Epithelial cell of proximal tubule (primary cell): ENCODE measurements around the gene PTCD2. TPM values are rescaled to one million over a fixed set of nuclear protein-coding genes. Genes with fewer than 3 reads are reported as not detected.
A peak's percentile ranks its signal among the peaks of the same experiment; 100 is the strongest.

Source experiments
- DNase-seq: peaks from one replicate; pipeline ENCODE4 v3.0.0-alpha.2; 2011; ENCODE audit warnings: low read depth
- H3K4me3 ChIP-seq: 2 replicates; pipeline ENCODE4 v1.5.1; 2011; ENCODE audit warnings: low read depth, mild to moderate bottlenecking, low read length
- total RNA-seq: library from RNA; depleted of rRNA; stranded (reverse); fragments of >200 nt; gene quantifications from 2 replicates; pipeline ENCODE4 v1.2.3, GENCODE V29; 2015
- TF ChIP-seq, protein P1 (sequence below): conservative IDR thresholded peaks from 2 replicates; pipeline ENCODE4 v1.5.1; 2012; ENCODE audit warnings: low read depth, mild to moderate bottlenecking, low read length

The PTCD2 gene
- total RNA-seq, 1 donor from 2014 or later = 6.6 TPM

DNA sequence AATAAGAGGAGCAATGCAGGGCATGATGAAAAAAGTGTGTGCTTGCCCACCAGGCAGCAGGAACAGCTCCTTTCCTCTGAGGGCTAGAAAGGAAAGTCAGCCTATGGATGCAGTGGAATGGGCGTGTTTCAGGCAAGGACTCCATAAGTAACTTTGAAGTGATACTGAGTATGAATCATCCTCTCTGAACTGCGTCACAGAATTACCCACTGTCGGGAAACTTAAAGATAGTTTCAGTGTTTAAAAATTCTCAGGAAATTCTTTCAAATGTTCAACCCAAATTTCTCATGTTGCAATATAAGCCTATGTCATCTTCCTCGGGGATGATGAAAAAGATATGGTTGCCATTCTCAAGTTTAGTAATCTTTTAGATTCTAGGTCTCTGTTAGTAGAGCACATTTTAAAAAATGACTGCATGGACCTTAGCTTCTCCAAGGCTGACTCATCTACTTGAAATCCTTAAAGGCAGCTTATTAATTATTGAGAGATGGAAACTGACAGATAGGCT, 27.7 kb downstream of the PTCD2 start:
- TF ChIP-seq, protein P1, sequence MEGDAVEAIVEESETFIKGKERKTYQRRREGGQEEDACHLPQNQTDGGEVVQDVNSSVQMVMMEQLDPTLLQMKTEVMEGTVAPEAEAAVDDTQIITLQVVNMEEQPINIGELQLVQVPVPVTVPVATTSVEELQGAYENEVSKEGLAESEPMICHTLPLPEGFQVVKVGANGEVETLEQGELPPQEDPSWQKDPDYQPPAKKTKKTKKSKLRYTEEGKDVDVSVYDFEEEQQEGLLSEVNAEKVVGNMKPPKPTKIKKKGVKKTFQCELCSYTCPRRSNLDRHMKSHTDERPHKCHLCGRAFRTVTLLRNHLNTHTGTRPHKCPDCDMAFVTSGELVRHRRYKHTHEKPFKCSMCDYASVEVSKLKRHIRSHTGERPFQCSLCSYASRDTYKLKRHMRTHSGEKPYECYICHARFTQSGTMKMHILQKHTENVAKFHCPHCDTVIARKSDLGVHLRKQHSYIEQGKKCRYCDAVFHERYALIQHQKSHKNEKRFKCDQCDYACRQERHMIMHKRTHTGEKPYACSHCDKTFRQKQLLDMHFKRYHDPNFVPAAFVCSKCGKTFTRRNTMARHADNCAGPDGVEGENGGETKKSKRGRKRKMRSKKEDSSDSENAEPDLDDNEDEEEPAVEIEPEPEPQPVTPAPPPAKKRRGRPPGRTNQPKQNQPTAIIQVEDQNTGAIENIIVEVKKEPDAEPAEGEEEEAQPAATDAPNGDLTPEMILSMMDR = no peak
- no peak for DNase-seq
- H3K4me3 ChIP-seq = no peak overlapping the region

DNA sequence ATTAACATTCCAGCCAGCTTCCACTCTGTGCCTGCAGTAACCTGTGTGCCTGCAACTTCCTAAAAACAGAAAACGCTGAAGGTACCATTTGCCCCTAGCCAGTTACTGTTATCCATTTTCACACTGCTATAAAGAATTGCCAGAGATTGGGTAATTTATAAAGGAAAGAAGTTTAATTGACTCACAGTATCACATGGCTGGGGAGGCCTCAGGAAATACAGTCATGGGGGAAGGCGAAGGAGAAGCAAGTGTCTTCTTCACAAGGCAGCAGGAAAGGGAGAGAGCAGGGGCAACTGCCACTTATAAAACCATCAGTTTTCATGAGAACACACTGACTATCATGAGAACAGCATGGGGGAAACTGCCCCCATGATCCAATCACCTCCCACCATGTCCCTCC, 31.2 kb downstream of the PTCD2 start:
- H3K4me3 ChIP-seq = no peak overlapping the region
- TF ChIP-seq, protein P1 = no peak
- no peak for DNase-seq

DNA sequence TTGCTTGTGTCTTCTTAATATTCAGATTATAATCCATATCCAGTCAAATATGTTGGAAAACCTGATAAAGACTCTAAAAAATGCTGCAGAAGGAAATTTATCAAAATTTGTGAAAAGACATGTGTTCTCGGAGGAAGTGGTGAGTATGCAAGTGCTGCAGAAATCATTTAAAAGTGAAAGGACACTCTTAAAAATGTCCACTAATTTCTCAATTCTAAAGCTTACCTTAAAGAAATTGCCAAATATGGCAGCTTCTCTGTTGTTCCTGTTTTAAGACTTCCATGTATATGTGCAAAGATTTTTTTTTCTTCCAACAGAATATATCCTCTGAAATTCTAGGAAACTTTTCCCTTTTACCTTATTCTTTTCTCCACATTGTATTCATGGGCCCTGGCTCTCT, 32.4 kb downstream of the PTCD2 start:
- DNase-seq = no peak
- no peak overlapping the region for H3K4me3 ChIP-seq
- TF ChIP-seq, protein P1 = no peak

DNA sequence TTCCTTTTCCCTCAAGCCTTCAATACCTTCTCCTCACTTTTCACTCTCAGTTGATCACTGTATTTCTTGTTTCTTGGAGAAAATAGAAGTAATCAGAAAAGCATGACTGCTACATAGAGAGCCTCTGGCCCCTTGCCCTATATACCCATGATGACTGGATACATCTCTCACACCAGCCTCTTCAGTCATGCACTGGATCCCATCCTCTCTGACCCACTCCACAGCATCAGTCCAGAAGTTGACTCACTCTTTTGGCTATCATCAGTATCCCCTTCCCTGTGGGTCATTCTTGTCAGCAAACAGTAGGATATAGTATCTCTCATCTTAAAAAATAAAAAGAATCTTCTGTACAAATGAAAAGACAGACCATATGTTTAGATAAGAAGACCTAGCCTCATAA, 32.9 kb downstream of the PTCD2 start:
- DNase-seq = no peak
- no peak overlapping the region for H3K4me3 ChIP-seq
- TF ChIP-seq, protein P1 = no peak

DNA sequence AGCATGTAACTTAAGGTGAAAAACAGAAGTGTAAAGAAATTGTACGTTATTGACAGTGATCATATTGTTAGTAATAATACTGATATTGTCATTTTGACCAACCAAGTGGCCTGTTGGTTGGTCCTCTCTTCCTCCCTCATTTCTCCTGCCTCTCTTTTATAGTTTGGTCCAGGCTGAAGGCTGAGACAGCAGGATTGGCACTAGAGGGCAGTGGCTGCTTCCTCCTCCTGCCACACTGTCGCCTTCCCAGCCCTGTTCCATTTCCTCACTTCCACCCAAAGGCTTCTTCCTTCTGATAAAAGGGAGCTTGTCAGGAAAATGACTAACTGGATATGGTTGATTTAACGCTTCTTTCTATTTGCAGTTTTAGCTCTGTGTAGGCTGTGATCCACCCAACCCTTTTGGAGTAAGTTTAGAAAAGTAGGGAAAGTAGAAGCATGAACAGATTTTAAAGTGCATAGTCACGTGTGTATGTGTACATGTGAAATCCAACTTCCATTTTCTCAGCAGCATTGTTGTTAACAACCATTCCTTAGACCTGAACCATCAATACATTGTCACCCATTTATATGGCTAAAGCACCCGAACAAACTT, 35.6 kb downstream of the PTCD2 start:
- TF ChIP-seq, protein P1 = peak; percentile 75
- DNase-seq = no peak
- H3K4me3 ChIP-seq = no peak overlapping the region

DNA sequence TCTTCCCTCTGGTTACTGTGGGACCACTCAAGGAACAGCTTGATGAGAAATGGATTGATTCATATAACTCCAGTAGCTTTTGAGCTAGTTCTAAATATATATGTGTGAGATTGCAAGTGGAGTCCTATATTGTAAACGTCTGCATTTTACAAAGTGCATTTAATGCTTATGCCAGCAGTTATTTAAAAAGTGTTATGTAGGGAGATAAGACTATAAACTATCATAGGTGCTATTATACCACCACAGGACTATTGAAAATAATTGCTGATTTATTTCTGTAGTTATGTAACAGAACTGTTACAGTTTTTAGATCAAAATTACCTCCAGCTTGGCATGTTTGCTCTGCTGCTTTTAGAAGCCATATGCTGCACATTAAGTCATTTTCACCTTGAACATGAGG, 36.2 kb downstream of the PTCD2 start:
- no peak for DNase-seq
- TF ChIP-seq, protein P1 = no peak
- H3K4me3 ChIP-seq = no peak overlapping the region

DNA sequence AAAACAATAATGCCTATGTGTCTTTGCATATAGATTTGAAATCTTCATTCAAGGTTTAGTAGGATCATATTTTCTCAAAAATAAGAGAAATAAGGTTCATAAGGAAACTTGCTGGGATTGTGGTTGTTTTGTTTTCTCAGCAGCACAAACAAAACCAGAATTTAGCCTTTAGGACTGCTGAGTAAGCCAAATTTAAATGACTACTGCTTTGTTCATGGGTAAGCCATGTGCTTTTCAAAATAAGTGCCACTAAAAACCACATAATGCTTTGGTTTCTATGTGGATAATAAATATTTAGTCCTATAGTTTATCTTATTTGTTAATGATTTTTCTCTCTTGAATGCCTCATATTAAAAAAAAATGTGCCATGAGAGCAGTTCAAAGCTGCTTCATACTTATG, 38.8 kb downstream of the PTCD2 start:
- H3K4me3 ChIP-seq = no peak overlapping the region
- DNase-seq = no peak
- TF ChIP-seq, protein P1 = no peak
